Central memory CD8-positive, alpha-beta T cell (primary cell): ENCODE results near the gene ZNF217.

Experiments used
- ATAC-seq: fragments of 150-1000 bp; cut with Tn5 transposase; replicated peaks from 2 replicates; pipeline ENCODE4 v1.10.0; 2022; ENCODE audit warnings: mild to moderate bottlenecking, moderate FRiP score, moderate number of reproducible peaks; ENCODE audit not compliant: poor library complexity, severe bottlenecking; ENCODE audit errors: extremely low read depth
- DNase-seq, 2 donors: peaks; one replicate each; pipeline ENCODE4 v3.0.0; 2021; ENCODE audit warnings: low spot score in 2 of 2
- H3K27ac Mint-ChIP-seq: one replicate; pipeline ENCODE4 v1.8.0; 2022; ENCODE audit warnings: low read depth, mild to moderate bottlenecking, moderate library complexity, mixed read lengths
- H3K27me3 Mint-ChIP-seq: one replicate; pipeline ENCODE4 v1.8.0; 2022; ENCODE audit warnings: mixed read lengths
- H3K36me3 Mint-ChIP-seq: one replicate; pipeline ENCODE4 v1.8.0; 2022; ENCODE audit warnings: mild to moderate bottlenecking, moderate library complexity, mixed read lengths; ENCODE audit not compliant: insufficient read depth
- H3K4me1 Mint-ChIP-seq: one replicate; pipeline ENCODE4 v1.8.0; 2022; ENCODE audit warnings: mixed read lengths
- H3K4me3 Mint-ChIP-seq: one replicate; pipeline ENCODE4 v1.8.0; 2022; ENCODE audit warnings: mild to moderate bottlenecking, moderate library complexity, mixed read lengths
- H3K9me3 Mint-ChIP-seq: one replicate; pipeline ENCODE4 v1.8.0; 2022; ENCODE audit warnings: mixed read lengths

Gene ZNF217

GRCh38 chr20:53517146-53517545 is 76.5 kb downstream of the ZNF217 start:
- Mint-ChIP-seq H3K27ac (no peak overlapping the region), H3K9me3 (no peaks in the 10 kb centered on the region), H3K4me3 (no peak overlapping the region), H3K4me1 (no peaks in the 10 kb centered on the region), H3K36me3 (no peaks in the 10 kb centered on the region), H3K27me3 (peaks cover 12% of the 10 kb centered on the region)
- ATAC-seq (no peak), DNase-seq (no peak)
